NOMO-1 (cell line): ENCODE data around the gene PTGS1.
"Not testable (repeated sequence)": the region's sequence is repeated elsewhere in the genome, so short reads cannot be mapped to it uniquely, and the experiment has no call there.

ENCODE experiments used
- DNase-seq, 2 experiments: peaks; one replicate each; lab custom pipeline; 2025; ENCODE audit not compliant: unreplicated experiment in 2 of 2; lab: John Stamatoyannopoulos, UW

PTGS1 gene

DNA sequence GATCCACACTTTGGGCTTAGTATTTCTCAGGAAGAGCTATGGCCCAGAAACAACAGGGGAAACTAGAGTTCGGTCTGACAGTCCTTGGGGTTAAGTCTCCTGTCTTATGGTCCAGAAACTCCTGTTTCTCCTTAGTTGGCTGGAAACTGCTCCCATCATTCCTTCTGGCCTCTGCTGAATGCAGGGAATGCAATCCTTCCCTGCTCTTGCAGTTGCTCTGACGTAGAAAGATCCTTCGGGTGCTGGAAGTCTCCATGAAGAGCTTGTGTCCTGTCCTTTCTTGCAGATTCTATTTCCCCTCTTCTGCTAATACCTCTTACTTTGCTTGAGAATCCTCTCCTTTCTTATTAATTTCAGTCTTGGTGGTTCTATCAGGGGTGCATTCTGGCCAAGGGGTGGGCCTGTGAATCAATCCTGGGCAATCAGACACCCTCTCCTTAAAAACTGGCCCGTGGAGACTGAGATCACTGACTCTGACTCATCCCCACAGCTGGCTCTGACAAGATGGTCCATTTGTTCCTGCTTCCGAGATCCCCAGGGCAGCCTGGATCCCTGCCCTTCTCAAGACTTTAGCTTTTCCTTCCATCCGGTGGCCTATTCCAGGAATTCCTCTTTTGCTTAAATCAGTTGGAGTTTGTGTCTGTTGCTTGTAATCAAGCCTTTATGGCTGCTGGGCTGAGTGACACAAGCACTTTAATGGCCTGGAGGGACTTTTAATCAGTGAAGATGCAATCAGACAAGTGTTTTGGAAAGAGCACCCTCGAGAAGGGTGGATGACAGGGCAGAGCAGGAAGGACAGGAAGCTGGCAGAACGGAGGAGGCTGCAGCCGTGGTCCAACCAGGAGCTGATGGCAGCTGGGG, 23.7 kb downstream of the PTGS1 start:
- no peak for DNase-seq

DNA sequence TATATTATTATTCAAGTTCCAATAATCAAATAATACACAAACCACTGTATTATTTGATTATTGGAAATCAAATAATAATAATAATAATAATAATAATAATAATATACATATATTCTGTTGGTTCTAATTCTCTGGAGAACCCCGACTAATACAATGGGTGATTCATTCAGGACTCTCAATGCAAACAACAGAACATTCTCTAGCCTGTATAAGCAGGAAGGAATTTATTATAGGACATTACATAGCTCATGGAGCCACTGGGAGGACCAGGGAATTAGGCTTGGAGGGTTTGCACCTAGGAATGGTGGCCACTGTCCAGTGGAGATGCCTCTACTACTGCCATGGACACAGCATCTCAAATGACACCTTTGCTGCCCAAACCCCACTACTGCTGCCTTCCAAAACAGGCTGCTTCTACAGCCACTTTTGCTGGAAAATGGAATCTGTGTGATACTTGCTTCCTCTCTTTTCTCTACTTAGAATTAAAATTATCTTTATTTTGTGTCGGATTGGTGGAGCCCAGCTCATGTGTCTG, 25.9 kb downstream of the PTGS1 start:
- no peak for DNase-seq

DNA sequence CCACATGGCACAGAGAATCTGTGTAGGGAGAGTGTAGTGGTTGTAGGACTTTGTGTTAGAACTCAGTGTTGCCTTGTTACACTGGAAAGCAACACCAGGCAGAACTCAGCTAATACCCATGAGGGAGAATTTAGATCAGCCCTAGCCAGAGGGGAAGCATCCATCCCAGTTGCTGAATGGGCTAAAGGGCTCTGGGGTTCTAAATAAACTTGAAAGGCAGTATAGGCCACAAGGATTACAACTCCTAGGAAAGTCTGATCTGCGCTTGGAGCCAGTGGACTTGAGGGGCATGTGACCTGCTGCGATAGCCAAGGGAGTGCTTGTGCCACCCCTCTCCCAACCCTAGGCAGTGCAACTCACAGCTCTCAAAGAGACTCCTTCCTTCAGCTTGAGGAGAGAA, 26.9 kb downstream of the PTGS1 start:
- no peak for DNase-seq

DNA sequence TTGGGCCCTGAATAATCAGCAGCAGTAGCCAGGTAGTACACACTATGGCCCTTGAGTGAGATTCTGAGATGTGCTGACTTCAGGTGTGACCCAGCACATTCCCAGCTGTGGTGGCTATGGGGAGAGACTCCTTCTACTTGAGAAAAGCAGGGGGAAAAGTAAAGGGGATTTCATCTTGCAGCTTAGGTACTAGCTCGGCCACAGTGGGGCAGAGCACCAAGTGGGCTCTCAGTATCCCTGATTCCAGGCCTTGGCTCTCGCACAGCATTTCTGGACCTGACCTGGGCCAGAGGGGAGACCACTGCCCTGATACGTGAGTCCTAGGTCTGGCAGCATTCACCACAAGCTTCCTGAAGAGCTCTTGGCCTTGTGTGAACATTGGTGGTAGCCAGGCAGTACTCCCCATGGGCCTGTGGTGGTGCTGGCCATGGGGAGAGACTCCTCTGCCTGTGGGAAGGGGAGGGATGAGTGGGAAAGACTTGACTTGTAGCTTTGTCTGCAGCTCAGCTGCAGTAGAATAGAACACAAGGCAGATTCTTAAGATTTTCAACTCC, 27.6 kb downstream of the PTGS1 start:
- DNase-seq, result no peak

DNA sequence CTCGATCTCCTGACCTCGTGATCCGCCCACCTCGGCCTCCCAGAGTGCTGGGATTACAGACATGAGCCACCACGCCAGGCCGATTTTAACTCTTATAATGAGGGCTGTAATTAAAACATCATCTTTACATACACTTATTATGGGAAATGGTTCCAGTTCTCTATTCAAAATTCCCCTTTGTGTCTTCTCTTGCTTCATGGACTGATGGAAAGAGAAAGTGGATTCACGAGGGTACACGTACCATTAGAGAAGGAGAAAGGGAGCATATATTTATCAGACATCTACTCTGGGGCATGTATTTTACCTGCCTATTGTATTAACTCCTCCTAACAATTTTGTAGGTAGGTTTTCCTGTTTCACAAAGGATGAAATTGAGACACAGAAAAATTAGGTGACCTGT, 31.1 kb downstream of the PTGS1 start:
- DNase-seq, result no peak

DNA sequence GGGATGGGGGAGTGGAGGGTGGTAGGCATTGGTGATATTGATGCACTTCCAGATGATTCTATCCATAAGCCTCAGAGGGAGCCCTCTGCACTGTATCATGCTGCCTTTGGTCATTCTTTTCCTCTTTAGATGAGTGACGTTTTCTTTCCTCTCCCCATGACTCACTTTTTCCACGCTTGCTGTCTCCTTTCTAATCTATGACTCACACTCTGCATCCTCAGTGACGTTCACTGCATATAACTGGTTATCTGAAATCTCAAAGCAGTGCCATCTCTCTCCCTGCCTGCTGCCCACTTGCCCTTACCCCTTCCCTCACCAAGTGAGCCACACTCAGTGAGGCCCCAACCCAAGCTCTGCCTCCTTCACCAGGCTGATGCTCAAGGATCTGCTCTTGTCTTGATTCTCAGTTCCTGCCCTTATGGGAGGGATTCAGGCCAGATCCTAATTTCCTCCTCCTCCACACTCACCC, 31.6 kb downstream of the PTGS1 start:
- DNase-seq, result peak in 1 of 2 experiments; percentile 3

DNA sequence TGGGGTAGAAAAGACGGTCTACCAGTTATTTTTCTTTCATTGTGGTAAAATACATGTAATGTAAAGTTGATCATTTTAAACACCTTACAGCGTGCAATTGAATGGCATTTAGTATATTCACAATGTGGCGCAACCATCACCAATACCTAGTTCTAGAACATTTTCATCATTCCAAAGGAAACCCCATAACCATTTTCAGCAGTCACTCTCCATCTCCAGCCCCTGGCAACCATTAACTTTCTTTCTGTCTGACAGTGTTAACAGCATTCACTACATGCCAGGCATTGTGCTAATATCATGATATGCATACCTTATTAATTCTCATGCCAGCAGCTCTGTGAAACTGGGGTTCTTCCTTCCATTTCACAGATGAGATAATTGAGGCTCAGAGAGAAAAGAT, 32.0 kb downstream of the PTGS1 start:
- DNase-seq, result no peak

DNA sequence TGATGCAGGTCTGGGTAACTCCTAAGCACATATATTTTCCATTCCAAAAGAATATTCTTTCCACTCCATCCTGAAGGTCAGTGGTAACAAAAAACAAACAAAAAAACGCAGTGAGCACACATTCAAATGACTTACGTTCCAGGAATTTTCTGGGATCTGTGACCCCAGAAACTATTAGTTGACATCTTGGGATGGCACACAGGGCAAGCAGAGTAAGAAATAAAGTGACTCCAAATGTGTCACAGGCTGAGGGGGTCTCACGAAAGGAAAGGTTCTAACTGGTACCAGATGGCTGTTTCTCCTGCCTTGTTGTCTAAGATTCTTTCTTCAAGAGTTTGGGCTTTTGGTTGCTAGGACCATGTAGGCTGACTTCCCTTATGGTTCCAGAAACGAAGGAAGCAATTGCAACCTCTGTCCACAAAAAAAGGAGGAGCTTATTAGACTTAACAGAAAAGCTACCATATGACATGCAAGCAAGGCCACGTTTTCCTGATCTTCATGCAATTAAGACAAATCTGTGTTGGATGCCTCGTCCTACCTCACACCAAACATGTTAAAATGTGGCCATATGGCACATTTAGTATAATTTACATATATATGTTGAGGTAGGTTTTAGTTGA, 32.7 kb downstream of the PTGS1 start:
- DNase-seq, result no peak

DNA sequence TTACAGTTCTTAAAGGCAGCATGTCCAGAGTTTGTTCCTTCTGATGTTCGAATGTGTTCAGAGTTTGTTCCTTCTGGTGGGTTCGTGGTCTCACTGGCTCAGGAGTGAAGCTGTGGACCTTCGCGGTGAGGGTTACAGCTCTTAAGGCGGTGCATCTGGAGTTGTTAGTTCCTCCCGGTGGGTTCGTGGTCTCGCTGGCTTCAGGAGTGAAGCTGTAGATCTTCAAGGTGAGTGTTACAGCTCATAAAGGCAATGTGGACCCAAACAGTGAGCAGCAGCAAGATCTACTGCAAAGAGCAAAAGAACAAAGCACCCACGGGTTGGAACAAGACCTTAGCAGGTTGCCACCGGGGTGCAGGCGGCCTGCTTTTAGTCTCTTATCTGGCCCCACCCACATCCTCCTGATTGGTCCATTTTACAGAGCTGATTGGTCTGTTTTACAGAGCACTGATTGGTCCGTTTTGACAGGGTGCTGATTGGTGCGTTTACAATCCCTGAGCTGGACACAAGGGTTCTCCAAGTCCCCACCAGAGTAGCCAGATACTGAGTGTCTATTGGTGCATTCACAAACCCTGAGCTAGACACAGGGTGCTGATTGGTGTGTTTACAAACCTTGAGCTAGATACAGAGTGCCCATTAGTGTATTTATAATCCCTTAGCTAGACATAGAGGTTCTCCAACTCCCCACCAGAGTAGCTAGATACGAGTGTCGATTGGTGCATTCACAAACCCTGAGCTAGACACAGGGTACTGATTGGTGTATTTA, 34.7 kb downstream of the PTGS1 start:
- DNase-seq, result not testable (repeated sequence)

DNA sequence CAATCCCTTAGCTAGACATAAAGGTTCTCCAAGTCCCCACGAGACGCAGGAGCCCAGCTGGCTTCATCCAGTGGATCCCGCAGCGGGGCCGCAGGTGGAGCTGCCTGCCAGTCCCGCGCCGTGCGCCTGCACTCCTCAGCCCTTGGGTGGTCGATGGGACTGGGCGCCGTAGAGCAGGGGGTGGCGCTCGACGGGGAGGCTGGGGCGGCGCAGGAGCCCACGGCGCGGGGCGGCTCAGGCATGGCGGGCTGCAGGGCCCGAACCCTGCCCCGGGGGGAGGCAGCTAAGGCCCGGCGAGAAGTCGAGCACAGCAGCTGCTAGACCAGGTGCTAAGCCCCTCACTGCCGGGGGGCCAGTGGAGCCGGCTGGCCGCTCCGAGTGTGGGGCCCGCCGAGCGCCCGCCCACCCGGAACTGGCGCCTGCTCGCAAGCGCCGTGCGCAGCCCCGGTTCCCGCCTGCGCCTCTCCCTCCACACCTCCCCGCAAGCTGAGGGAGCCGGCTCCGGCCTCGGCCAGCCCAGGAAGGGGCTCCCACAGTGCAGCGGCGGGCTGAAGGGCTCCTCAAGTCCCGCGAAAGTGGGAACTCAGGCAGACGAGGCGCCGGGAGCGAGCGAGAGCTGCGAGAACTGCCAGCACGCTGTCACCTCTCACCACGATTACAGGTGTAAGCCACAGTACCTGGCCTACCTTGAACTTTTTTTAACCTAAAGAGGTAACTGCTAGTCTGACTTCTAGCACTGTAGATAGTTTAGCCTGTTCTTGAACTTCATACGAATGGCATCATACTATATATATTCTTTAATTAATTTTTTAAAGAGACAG, 35.5 kb downstream of the PTGS1 start:
- DNase-seq, result no peak

DNA sequence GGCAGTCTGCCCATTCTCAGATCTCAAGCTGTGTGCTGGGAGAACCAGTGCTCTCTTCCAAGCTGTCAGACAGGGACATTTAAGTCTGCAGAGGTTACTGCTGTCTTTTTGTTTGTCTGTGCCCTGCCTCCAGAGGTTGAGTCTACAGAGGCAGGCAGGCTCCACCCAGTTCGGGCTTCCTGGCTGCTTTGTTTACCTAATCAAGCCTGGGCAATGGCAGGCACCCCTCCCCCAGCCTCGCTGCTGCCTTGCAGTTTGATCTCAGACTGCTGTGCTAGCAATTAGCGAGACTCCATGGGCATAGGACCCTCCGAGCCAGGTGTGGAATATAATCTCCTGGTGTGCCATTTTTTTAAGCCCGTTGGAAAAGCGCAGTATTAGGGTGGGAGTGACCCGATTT, 43.3 kb downstream of the PTGS1 start:
- DNase-seq, result not testable (repeated sequence)

DNA sequence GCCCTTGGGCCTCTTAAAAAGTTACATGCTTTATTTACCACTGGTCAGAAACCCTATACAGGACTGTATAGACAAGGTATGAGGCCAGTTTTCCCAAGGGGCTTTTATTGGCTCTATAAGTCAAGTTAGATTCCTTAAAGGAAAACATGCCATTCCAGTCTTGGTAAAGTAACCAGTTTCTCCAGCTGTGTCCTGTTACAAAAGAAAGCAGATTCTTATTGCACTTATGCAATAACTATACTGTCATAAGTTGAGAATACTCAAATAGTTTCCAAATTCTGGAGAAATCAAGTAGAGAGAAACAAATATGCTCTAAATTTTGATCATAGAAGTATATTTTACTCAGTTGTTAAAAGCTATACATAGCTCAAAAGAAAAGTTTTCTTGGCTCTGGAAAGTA, 47.2 kb downstream of the PTGS1 start:
- DNase-seq, result no peak

DNA sequence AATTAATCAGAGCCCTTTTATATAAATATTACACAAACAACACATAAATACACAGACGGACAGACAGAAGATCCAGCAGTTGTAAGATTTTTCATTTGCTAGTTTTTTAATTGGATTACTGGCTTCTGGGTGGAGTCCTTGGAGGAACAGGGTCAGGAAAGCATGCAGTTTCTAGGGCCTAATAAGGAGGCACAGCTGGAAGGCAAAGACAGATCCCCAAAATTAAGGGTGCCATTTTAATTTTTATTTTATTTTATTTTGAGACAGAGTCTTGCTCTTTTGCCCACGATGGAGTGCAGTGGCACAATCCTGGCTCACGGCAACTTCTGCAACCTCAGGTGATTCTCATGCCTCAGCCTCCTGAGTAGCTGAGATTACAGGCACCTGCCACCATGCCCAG, 49.5 kb downstream of the PTGS1 start:
- no peak for DNase-seq

DNA sequence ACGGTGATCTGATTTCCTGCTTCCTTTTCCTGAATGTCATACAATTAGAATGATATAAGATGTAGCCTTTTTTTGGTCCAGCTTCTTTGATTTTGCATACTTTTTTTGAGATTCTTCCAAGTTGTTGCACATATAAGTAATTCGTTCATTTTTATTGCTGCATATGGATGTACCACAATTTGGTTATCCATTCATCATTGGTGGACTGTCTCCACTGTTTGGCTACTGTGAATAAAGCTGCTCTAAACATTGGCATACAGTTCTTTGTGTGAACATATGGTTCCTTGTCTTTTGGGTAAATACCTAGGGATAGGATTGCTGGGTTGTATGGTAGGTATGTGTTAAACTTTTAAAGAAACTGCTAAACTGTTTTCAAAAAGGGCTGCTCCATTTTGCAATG, 54.3 kb downstream of the PTGS1 start:
- no peak for DNase-seq

DNA sequence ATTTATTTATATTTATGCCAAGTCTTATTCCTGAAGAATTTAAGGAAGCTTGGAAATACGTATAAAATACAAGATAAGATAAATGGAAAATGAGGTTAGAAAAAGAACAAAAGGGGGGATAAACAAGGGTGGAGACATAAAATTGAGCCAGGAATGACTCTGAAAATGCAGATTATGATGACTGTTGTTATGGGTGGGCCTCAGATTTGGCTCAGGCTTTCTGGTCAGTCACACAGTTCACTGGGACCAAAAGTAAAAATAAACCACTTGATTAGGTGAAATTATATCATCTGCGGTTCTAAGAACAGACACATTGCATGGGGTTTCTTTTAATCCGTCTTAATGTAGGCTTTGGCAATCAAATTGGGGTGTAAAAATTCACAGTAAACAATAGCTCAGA, 55.9 kb downstream of the PTGS1 start:
- DNase-seq, result no peak

DNA sequence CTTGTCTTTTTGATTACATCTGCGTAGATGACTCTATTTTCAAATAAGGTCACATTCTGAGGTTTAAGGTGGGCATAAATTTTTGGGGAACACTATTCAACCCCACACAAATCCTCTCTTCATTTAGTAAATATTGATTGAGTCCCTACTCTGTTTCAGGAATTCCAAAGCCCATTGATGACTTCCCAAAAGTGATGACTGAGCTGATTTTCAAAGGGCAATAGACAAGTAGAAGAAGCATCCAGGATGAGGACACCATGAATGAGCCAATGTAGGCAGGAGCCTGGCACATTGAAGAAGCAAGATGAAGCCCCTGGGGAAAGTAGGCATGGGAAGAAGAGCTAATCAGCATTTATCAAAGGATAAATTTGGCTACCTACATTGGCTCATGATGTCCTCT, 71.7 kb downstream of the PTGS1 start:
- no peak for DNase-seq

DNA sequence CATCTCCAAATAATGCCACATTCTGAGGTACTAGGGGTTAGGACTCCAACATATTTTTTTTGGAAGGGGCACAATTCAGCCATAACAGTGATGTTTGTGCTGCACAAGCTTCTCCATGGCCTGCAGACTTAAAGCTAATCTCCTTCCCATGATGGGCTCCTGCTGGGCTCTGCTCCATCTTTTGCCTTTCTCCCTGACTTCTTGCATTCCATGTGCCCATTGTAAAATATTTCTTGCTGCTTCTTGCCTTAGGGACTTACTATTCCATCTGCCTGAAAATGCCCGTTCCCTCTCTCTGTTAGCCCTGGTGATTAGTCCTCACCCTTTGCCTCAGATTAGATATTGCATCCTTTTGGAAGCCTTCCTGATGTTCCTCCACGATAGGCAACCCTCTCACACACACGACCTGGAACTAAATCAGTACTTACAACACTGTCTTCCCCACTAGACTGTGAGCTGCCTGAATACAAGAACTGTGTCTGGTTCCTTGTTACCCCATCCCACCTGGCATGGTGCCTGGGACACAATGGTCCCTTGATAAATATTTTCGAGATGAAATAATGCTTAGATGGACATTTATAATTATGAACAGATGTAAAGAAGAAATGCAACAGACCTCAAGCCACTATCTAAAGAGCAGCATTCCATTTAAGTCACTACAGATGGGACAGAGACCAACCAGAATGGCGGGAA, 73.4 kb downstream of the PTGS1 start:
- no peak for DNase-seq
